Stomach (tissue), 9 donors: Measurements from ENCODE around the gene INPP5J. TPM values are rescaled to one million over a fixed set of nuclear protein-coding genes. Genes with fewer than 3 reads are reported as not detected.

Source experiments
- DNase-seq, 2 donors: peaks; one replicate each; pipeline versions ENCODE4 v3.0.0 to v3.0.0-alpha.2; 2013 to 2019
- H3K27ac ChIP-seq, 5 donors: fragments of 200-600 bp in 4 of 5; sonication (generic) in 4 of 5; one replicate each; pipeline ENCODE4 v1.5.1; 2013 to 2019; ENCODE audit warnings: mild to moderate bottlenecking in 1 of 5, moderate library complexity in 1 of 5
- H3K27me3 ChIP-seq, 3 donors: fragments of 200-600 bp; sonication (generic); one replicate each; pipeline ENCODE4 v1.5.1; 2017 to 2019; ENCODE audit warnings: mixed run types in 1 of 3
- H3K36me3 ChIP-seq, 4 donors: fragments of 200-600 bp; sonication (generic); 1 replicate in 3 of 4; 2 replicates in 1 of 4; pipeline ENCODE4 v1.5.1; 2016 to 2019
- H3K4me1 ChIP-seq, 4 donors: fragments of 200-600 bp; sonication (generic); one replicate each; pipeline ENCODE4 v1.5.1; 2016 to 2019
- H3K4me3 ChIP-seq, 4 donors: fragments of 200-600 bp; sonication (generic) in 3 of 4; one replicate each; pipeline ENCODE4 v1.5.1; 2016 to 2019; ENCODE audit warnings: mild to moderate bottlenecking in 1 of 4
- H3K9me3 ChIP-seq, 4 donors: fragments of 200-600 bp; sonication (generic); one replicate each; pipeline ENCODE4 v1.5.1; 2016 to 2019
- EP300 ChIP-seq: sonication (generic); formaldehyde crosslinking; IDR thresholded peaks from one replicate; pipeline ENCODE4 v1.6.1; 2017; ENCODE audit warnings: antibody characterized with exemption
- POLR2A ChIP-seq, 4 donors: fragments of 450-650 bp; IDR thresholded peaks; one replicate each; pipeline ENCODE4 v1.6.1; 2016; ENCODE audit warnings: antibody characterized with exemption in 4 of 4, control low read depth in 2 of 4, mild to moderate bottlenecking in 1 of 4, moderate library complexity in 1 of 4
- POLR2AphosphoS5 ChIP-seq, 3 donors: sonication (generic); formaldehyde crosslinking; IDR thresholded peaks; one replicate each; pipeline ENCODE4 v1.6.1; 2016; ENCODE audit warnings: antibody characterized with exemption in 3 of 3
- WGBS, 5 donors: extraction: QIAGEN DNeasy Blood & Tissue Kit in 3 of 5; methylation state at CpG; one replicate each; pipeline versions ENCODE4 v1.1.5 to v1.1.7; 2013 to 2018; 5-methylcytosine and 5-hydroxymethylcytosine counted together
- intact Hi-C: fragments of 100-400 bp; cut with DNase I; formaldehyde crosslinking; loops from one replicate; pipeline ENCODE4 v1.15.1; 2023; ENCODE audit warnings: low total_unique reads
- polyA plus RNA-seq, 3 donors: library from polyadenylated mRNA; stranded (reverse); fragments of 200-250 nt; gene quantifications; one replicate each; pipeline ENCODE4 v1.2.3, GENCODE V29; 2013
- total RNA-seq, 5 donors: library from RNA; depleted of rRNA; stranded (reverse); fragments of >200 nt; gene quantifications; one replicate each; pipeline versions ENCODE4 v1.1.0 to v1.2.3, GENCODE V29; 2014 to 2016
- TF ChIP-seq, protein P1 (sequence below), 7 experiments: fragments of 450-650 bp in 4 of 7; fragments of 200-600 bp in 3 of 7; sonication (generic) in 3 of 7; IDR thresholded peaks; one replicate each; pipeline ENCODE4 v1.5.1; 2016 to 2019; ENCODE audit warnings: antibody characterized with exemption in 7 of 7, control low read depth in 2 of 7, mild to moderate bottlenecking in 1 of 7
- donor health status: healthy with polysubstance abuse.
- donor health status: Bipolar disorder and iron deficiency.
- donor health status: healthy.

INPP5J gene
- total and polyA plus RNA-seq, 8 donors, result 1.8 to 34.4 (median 9.3) TPM

DNA sequence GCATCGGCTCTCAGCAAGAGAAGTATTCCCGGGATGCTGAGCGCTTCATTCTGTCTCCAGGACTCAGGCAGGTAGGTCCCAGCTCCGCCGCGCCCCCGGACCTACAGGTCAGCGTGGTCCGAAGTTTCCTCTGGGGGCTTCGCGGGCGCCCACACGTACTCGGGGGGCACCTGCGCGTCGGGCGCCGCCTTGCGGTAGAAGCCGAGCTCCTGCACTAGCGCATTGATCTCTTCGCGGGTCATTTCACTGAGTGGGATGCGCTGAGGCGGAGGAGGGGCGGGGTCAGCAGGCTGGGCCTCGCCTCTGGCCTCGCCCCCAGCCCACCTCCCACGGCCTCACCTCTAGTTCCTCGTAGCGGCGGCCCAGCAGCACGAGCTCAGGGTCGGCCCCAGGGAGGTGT is 17.9 kb upstream of the INPP5J start:
- Histone ChIP-seq H3K27me3 (no peaks in the 10 kb centered on the region), H3K9me3 (no peaks in the 10 kb centered on the region), H3K36me3 (peaks cover 26 to 51% (median 41%) of the 10 kb centered on the region in 4 donors), H3K27ac (peak overlapping the region in 4 of 5 donors; percentile 92 to 98 (median 96)), H3K4me1 (peaks cover 19 to 80% (median 61%) of the 10 kb centered on the region in 4 donors), H3K4me3 (peak overlapping the region; percentile 58 to 87 (median 68))
- peak in 1 of 2 donors; percentile 75 for DNase-seq
- intact Hi-C loops, result no loop called here
- 36 to 59% (median 42%) methylated on average over 27 to 35 of the region's 35 CpGs for WGBS, 5 donors
- TF ChIP-seq POLR2AphosphoS5 (IDR thresholded peaks at IDR 0.05) (peak in 1 of 3 donors; percentile 64), POLR2A (IDR thresholded peaks at IDR 0.05) (no peak), EP300 (no peak)
- TF ChIP-seq, protein P1, sequence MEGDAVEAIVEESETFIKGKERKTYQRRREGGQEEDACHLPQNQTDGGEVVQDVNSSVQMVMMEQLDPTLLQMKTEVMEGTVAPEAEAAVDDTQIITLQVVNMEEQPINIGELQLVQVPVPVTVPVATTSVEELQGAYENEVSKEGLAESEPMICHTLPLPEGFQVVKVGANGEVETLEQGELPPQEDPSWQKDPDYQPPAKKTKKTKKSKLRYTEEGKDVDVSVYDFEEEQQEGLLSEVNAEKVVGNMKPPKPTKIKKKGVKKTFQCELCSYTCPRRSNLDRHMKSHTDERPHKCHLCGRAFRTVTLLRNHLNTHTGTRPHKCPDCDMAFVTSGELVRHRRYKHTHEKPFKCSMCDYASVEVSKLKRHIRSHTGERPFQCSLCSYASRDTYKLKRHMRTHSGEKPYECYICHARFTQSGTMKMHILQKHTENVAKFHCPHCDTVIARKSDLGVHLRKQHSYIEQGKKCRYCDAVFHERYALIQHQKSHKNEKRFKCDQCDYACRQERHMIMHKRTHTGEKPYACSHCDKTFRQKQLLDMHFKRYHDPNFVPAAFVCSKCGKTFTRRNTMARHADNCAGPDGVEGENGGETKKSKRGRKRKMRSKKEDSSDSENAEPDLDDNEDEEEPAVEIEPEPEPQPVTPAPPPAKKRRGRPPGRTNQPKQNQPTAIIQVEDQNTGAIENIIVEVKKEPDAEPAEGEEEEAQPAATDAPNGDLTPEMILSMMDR (IDR thresholded peaks at IDR 0.05), result peak in 3 of 7 experiments; percentile 12 to 16 (median 15)

- WGBS, 5 donors, result 65 to 75% (median 73%) methylated on average over 10 to 11 of the region's 11 CpGs
- intact Hi-C loops, result no loop called here
- TF ChIP-seq, protein P1 (IDR thresholded peaks at IDR 0.05), result no peak
- TF ChIP-seq POLR2AphosphoS5 (IDR thresholded peaks at IDR 0.05) (peak in 2 of 3 donors; percentile 9 to 54), POLR2A (IDR thresholded peaks at IDR 0.05) (no peak), EP300 (no peak)
- H3K9me3 ChIP-seq, result no peaks in the 10 kb centered on the region
- H3K4me3 ChIP-seq, result peak overlapping the region; percentile 58 to 87 (median 68)
- H3K27ac ChIP-seq, result peak overlapping the region; percentile 29 to 98 (median 96)
- no peaks in the 10 kb centered on the region for H3K27me3 ChIP-seq
- peaks cover 20 to 45% (median 36%) of the 10 kb centered on the region in 4 donors for H3K36me3 ChIP-seq
- no peak for DNase-seq
- H3K4me1 ChIP-seq, result peaks cover 16 to 75% (median 59%) of the 10 kb centered on the region in 4 donors
Measured at GRCh38 chr22:31105282-31105929, 17.4 kb upstream of the INPP5J start.

- no peaks in the 10 kb centered on the region for H3K9me3 ChIP-seq
Measured at GRCh38 chr22:31106001-31106571, 16.7 kb upstream of the INPP5J start.

DNA sequence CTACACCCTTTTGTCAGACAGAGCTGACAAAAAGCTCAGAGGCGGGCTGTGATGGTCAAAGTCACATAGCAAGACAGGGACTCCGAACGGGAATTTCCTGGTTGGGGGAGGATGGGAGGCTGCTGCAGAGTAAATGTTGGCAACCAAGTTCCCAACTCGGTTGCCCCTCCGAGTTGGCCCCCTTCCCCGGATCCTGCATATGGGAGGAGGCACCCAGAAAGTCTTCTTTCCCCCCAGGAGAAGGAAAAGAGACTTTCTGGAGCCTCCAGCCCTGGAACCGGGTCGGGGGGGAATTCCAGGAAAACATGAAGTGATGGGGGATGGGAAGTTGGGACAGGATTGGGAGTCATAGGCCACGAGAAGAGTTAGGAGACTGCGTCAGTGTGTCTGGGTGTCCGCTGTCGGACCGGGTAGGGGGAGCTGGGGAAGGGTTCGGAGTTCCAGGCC is 16.0 kb upstream of the INPP5J start:
- peak overlapping the region; percentile 58 to 87 (median 68) for H3K4me3 ChIP-seq
- DNase-seq, result peak in 1 of 2 donors; percentile 65
- intact Hi-C loops, result no loop called here
- TF ChIP-seq EP300, result no peak
- TF ChIP-seq POLR2AphosphoS5 (IDR thresholded peaks at IDR 0.05), result no peak
- 44 to 67% (median 60%) methylated on average over 14 of the region's 14 CpGs for WGBS, 5 donors
- peaks cover 10 to 32% (median 24%) of the 10 kb centered on the region in 4 donors for H3K36me3 ChIP-seq
- no peaks in the 10 kb centered on the region for H3K27me3 ChIP-seq
- peaks cover 10 to 63% (median 52%) of the 10 kb centered on the region in 4 donors for H3K4me1 ChIP-seq
- H3K9me3 ChIP-seq, result no peaks in the 10 kb centered on the region
- peak overlapping the region; percentile 92 to 98 (median 96) for H3K27ac ChIP-seq

More at GRCh38 chr22:31106001-31106571, 16.7 kb upstream of the INPP5J start:
- intact Hi-C loops, result no loop called here
- TF ChIP-seq, protein P1 (IDR thresholded peaks at IDR 0.05), result no peak
- TF ChIP-seq POLR2A (IDR thresholded peaks at IDR 0.05), result no peak
- TF ChIP-seq POLR2AphosphoS5 (IDR thresholded peaks at IDR 0.05), result no peak
- no peak for TF ChIP-seq EP300
- Histone ChIP-seq H3K27ac (peak overlapping the region; percentile 92 to 98 (median 96)), H3K36me3 (peaks cover 14 to 38% (median 29%) of the 10 kb centered on the region in 4 donors), H3K4me3 (peak overlapping the region; percentile 58 to 87 (median 68)), H3K4me1 (peaks cover 13 to 68% (median 55%) of the 10 kb centered on the region in 4 donors), H3K27me3 (no peaks in the 10 kb centered on the region)
- 30 to 52% (median 43%) methylated on average over 4 of the region's 4 CpGs for WGBS, 5 donors
- DNase-seq, result no peak
